Stimulated activated CD4-positive, alpha-beta T cell treated with anti-CD3 and anti-CD28 coated beads, TNF-alpha, amount 100 ng/mL, for 4 hours (primary cell): Measurements from ENCODE around the gene APBA2.

Experiments
- DNase-seq, 3 experiments: peaks; one replicate each; pipeline ENCODE4 v3.0.0-alpha.2; 2020; ENCODE audit warnings: low read depth in 3 of 3

The APBA2 gene

DNA sequence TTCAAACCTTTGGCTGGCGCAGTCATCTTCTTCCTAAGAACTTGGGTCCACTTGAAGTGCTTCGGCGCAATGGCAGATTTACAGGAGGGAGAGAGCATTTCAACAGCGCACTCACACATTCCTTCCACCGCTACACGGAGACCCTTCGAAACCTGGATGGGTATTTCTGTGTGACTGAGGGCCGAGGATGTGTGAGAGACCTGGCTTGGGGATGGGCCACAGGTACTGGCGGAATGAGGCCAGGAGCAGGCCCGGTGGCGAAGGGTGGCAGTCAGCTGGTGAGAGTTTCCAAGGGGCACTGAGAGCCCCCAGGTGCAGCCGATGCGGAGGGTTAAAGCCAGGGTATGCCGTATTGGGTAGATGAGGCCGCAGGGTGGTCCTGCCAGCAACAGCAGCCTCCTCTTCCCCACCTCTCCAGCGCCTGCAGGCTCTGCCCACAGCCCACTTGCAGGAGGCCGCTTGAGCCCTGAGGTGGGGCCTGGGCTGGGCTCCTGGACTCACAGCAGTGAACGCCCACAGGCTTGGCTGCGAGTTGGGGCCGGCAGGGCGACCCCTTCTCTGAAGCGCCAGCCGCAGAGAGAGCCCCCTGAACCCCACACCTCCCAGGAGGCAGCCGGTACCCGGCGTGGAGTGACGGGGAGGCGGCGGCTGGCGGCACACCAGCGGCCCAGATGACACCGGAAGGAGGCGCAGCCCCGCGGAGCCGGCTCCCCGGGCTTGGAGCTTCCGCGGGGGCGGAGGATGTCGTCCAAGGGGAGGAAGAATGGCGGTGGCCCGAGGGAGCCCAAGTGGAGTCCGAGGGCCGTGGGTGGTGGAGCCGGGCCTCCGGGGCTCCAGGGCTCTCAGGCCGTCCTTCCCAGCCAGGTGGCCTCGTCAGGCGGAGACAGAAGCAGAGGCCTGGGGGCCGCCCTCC lies 217.4 kb downstream of the APBA2 start:
- DNase-seq = no peak

GRCh38 chr15:29103824-29104565 lies 218.2 kb downstream of the APBA2 start:
- peak in 2 of 3 experiments; percentile 14 to 29 for DNase-seq

DNA sequence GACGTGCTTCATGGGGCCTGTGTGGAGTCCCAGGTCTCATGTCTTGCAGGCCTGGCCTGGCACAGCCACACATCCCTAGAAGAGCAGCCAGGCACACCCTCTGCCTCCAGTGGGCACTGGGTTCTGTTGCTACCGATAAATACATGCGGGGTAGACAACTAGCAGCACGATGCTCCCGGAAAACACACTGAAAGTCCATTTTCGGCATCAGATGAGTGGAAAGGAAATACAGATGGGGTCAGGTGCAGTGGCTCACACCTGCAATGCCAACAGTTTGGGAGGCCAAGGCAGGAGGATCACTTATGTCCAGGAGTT lies 218.7 kb downstream of the APBA2 start:
- DNase-seq = no peak

DNA sequence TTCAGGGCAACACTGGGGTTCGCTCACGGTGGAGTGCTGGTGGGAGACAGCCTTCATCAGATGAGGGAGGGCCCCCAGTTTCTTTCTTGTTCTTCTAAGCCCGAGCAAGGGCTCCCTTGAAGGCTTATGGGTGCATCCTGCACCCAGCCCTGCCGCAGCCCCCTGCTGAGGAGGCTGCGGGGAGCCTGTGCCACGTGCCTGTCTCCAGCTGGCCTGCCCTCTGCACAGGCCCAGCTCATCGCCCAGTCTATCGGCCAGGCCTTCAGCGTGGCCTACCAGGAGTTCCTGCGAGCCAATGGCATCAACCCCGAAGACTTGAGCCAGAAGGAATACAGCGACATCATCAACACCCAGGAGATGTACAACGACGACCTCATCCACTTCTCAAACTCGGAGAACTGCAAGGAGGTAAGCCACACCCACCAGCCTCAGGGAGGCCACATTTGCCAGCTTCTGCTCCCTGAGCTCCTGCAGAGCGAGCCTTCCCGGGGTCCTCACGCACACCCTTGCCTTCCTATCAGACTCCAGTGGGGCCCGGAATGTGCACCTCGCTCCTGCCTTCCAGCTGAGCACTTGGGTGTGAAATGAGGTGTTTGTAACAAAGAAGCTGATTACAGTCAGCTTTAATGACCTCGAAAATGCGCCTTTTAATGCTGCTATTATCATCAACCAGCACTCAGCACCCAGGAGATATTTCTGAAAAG lies 219.5 kb downstream of the APBA2 start:
- no peak for DNase-seq

DNA sequence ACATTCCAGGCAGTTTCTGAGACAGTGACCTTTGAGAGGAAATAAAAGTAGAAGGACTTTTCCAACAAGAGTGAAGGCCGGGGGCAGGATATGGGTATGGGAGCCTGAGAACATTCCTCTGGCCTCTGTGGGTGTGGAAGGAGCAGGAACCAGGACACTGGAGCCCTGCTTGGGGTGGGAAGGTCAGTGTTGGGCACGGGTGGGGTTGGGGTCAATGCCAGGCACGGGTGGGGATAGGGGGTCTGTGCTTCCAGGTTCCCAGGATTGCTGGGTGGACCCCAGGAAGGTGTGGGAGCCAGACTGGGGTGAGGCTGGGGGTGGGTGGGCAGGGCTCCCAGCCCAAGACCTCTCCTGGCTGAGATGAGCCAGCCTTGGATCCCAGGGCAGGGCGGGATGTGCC lies 220.3 kb downstream of the APBA2 start:
- no peak for DNase-seq

GRCh38 chr15:29106551-29107290 lies 220.9 kb downstream of the APBA2 start:
- DNase-seq = no peak

GRCh38 chr15:29107291-29107890 lies 221.6 kb downstream of the APBA2 start:
- DNase-seq = no peak

- no peak for DNase-seq
Observed at GRCh38 chr15:29107971-29108645, 222.3 kb downstream of the APBA2 start.

DNA sequence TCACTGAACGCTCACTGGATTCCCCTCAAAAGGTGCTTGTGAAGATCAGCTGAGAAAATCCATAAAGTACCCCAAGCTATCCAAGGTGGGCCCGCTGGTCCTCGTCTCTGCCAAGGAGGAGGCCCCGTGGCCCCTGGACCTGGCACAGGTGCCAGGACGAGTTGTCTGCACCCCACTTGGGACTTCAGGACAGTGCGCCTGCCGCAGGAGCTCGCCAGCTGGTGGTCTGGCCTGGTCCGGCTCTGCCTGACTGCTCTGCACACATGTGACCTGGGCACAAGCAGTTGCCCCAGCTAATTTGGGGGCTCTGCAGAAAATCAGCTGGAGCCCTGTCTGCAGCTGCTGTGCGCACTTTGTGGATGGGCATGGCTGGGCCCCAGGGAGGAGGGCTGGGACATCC lies 224.0 kb downstream of the APBA2 start:
- no peak for DNase-seq

- DNase-seq = no peak
Observed at GRCh38 chr15:29110176-29110575, 224.4 kb downstream of the APBA2 start.

GRCh38 chr15:29110733-29111132 lies 225.0 kb downstream of the APBA2 start:
- DNase-seq = no peak

DNA sequence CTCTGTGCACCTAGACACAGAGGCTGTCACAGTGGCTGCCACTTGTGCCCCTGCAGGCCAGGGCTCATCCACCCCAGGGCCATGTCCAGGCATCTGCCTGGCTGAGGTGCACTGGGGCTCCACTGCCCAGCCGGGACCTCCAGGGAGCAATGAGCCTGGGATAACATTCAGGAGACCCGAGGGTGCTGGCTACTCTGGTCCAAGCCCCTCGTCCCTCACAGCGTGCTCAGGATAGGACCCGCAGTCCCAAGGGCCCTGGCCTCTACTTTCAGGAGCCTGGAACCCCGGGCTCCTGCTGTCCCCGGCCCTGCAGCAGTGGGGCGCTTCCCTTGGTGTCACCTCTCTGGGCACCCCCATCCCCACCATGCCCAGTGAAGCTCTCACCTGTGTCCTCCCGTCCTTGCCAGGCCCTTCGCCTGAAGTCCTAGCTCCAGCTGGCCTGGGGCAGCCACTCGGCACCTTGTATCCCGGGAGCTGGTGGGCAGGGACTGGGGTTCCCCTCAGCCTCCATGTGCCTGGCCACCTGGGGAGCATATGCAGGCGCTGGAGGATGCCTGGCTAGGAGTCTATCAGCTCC lies 226.0 kb downstream of the APBA2 start:
- no peak for DNase-seq

DNA sequence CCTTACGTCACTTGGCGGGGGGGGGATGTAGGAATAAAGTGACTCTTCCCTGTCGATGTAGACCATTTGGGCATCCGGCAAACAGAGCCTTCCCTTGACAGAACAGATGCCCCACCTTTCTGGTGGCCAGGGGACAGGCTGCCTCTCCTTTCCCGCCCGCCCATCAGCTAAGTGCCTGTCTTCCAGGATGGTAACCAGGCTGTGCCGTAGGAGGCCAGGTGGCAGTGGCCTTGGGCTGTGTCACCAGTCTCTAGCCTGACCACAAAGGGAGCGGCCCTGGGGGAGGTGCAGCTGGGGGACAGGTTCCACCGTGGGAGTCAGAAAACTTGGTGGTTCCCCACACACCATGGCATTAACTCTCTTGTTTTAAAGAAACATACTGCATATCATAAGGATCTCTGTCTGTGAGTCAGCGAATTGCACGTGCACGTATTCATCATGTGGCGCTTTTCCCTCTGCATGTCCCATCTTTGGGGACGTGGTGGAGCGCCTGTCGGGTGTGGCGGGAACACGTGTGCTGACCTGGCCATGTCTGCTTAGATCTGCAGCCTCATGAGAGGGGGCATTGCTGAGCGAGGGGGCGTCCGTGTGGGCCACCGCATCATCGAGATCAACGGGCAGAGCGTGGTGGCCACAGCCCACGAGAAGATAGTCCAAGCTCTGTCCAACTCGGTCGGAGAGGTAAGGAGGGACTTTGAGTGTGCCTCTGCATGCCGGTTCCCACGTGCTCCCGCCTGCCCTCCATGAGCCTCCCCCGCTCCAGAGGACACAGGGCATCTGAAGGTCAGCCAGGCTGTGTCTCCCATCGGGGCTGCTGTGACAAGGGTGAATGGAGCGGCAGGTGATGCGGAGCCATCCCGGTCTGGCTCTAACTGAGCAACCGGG lies 227.8 kb downstream of the APBA2 start:
- DNase-seq = no peak

DNA sequence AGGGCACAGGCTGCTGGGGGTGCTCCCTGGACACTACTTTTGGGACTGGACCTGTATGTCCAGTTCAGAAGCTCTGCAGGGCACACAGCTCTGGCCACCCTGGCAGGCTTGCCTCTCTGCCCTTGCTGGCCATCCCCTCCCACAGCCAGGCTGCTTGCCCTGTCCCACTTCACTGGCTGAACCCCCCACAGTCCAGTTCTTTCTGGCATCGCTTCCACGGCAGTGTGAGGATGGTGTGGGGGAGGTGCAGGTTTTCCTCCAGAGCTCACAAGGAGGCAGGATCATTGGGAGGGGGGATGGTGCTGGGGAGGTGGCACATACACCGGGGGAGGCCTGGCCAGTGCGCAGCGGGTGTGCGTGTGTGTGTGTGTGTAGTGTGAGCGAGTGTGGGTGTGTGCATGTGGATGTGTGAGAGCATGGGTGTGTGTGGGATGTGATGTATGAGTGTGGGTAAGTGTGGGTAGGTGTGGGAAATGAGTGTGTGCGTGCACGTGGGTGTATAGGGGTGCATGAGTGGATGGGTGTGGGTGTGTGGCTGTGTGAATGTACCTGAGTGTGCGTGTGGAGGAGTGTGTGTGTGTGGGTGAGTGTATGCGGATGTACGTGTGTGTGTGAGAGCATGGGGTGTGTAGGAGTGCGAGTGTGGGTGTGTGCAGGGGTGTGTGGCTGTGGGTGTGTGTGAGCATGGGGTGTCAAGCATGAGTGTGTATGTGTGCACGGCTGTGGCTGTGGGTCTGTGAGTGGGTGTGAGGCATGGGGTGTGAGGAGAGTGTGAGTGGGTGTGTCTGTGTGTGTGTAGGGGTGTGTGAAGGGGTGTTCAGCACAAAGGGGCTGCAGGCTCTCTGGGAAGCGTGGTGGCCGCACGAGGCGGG lies 228.7 kb downstream of the APBA2 start:
- DNase-seq = peak in 2 of 3 experiments; percentile 11 to 35

- DNase-seq = no peak
Observed at GRCh38 chr15:29115093-29115991, 229.6 kb downstream of the APBA2 start.

DNA sequence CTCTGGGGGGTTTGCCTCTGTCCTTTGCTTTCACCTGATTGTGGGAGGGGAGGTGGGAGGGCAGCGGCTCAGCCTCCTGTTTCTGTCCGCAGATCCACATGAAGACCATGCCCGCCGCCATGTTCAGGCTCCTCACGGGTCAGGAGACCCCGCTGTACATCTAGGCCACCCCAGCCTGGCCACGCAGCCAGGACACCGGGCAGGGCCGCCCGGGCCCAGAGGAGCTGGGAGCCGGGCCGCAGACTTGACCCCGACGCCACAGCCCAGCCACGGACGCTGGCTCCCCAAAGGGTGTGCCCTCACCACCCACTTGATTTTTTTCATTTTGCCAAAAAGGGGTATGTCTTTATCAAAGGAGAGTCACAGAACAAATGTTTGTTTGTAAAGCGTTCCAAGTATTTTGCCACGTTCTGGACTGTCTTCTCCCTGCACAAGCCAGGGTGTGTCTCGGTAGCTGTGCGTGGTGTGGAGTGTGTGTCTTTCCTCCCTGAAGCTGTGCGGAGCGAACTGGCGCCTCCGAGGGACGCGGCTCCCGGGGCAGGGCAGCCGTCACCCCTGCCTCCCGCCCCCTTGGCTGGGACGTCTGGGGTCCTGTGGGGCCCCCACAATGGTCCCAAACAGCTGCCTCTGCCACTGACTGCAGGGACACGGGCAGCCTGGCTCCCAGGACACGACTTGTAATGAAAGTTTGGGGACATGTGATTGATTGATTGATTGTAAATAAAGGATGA lies 231.4 kb downstream of the APBA2 start:
- no peak for DNase-seq

- DNase-seq = no peak
Observed at GRCh38 chr15:29117778-29118177, 232.0 kb downstream of the APBA2 start.
